Suppressor macrophage treated with lipopolysaccharide for 1 hour (primary cell): ENCODE results near the gene DNAJC22.
"Not testable (repeated sequence)": the region's sequence is repeated elsewhere in the genome, so short reads cannot be mapped to it uniquely, and the experiment has no call there.

Experiments
- DNase-seq, 3 donors: peaks; one replicate each; pipeline ENCODE4 v3.0.0-alpha.2; 2020 to 2022

DNAJC22 gene

DNA sequence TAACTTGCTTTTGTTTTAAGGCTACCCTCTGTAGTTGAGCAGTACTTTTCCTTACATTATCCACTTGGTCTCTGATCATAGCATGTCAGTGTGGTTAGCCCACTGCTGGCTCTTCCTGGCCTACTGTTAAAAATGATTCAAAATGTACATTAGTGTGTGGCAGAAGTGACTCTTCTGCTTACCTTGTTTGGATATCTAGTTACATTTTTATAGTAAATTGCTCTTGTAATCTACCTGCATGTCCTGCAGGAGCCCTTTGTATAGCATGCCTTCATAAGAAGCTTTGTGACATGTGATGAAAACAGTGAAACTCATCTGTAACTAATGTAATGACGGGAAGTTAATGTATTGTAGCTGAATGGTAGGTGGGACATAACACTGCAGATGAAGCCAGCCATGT is 28.7 kb downstream of the DNAJC22 start:
- DNase-seq = no peak

DNA sequence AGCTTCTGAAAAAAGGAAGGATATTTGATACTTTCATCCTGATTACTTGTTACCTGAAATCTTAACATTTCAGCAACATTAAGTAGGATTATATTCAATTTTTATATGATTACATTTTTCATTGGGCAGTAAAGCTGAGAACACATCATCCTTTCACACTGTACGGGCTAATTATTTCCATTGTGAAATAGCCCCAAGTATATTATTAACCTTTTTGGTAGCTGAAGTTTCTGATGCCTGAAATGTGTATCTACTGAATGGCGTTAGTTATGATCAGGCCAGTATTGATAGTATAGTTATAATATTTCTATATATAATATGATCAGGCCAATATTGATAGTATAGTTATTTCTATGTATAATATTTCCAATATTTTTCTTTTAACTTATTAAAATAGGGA is 30.7 kb downstream of the DNAJC22 start:
- no peak for DNase-seq

DNA sequence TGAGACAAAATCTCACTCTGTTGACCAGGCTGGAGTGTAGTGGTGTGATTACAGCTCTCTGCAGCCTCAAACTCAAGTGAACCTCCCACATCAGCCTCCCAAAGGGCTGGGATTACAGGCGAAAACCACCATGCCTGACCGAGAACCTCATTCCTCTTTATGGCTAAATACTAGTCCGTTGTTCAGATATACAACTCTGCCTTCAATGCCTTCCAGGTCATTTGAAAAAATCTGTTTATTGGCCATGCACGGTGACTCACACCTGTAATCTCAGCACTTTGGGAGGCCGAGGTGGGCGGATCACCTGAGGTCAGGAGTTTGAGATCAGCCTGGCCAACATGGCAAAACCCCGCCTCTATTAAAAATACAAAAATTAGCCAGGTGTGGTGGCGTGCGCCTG is 33.5 kb downstream of the DNAJC22 start:
- DNase-seq = not testable (repeated sequence)

DNA sequence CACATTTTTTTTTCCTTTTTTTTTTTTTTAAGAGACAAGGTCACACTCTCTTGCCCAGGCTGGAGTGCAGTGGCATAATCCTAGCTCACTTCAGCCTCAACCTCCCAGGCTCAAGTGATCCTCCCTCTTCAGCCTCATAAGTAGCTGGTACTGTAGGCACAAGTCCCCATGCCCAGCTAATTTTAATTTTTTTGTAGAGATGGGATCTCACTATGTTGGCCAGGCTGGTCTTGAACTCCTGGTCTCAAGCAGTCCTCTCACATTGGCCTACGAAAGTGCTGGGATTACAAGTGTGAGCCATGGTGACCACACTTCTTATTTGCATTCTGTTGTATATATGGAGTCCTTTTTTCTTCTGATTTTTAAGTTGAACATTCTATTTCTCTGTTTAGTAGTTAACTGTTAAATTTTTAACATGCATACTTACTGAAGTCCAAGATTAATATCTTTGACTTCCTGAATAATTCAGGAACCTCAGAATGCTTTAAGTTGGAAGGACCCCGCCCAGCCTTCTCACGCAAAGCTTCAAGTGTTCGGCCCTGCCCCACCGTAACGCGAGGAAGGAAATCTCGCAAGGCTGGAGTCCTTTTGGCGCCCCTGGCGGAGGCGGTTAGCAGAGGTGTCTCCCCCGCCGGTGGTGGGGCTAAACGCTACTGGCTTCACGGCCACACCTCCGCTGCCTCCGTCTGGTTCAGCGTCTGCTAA is 42.1 kb downstream of the DNAJC22 start:
- DNase-seq = peak; percentile 58 to 71 (median 58)

DNA sequence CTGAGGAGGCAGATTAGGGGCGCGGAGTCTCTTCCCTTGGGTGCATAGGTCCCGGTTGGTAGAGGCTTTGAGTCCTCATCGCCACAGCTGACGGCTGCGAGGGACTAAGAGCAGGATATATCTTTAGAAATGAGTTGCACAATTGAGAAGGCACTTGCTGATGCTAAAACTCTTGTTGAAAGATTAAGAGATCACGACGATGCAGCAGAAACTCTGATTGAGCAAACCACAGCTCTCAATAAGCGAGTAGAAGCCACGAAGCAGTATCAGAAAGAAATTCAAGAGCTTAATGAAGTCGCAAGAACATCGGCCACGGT is 42.7 kb downstream of the DNAJC22 start:
- DNase-seq = no peak

DNA sequence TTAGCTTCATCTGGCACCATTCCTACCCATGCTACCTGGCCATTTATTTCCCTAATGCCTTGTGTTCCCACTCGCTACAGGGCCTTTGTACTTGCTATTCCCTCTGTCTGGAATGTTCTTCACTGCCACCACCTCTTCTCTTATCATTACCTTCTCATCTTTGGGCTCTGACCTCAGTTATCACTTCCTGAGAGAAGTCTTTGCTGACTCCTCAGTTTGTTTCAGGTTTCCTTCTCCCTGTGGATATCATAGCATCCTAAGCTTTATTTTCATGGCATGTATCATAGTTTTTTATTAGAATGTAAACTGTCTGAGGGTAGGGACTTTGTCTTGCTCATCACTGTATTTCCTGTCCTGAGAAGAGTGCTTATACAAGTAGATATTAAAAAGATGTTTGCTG is 50.3 kb downstream of the DNAJC22 start:
- DNase-seq = no peak

DNA sequence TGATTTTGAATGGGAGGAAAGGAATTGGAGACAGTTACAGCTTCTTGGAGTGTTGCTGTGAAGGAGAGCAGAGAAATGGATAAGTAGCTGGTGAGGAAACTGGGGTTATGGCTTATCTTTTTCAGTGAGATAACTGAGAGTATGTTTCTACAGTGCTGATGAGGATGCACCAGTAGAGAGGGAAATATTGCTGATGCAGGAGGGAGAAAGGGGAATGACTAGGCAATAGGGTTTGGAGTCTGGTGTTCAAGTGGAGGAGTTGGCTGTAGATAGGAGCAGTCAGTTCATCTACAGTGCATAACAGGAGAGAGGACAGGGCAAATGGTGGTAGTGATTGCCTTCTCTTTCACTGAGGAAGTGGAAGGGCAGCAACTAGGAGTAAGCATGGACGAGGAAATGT is 53.6 kb downstream of the DNAJC22 start:
- no peak for DNase-seq
